Forelimb muscle (tissue), 1 donor: ENCODE measurements around the gene JUNB. TPM values are rescaled to one million over a fixed set of nuclear protein-coding genes. Genes with fewer than 3 reads are reported as not detected.

ENCODE experiments used
- DNase-seq: peaks from one replicate; pipeline ENCODE4 v3.0.0-alpha.2; 2013; ENCODE audit warnings: low read depth
- polyA plus RNA-seq: library from polyadenylated mRNA; unstranded; fragments of 120-200 nt; gene quantifications from one replicate; pipeline ENCODE4 v1.2.1, GENCODE V29; 2013; ENCODE audit not compliant: insufficient read length

JUNB gene
- polyA plus RNA-seq = 32.1 TPM

- no peak for DNase-seq
These were observed at the start of gene JUNB for GRCh38 chr19:12791345-12792050. TSS of gene JUNB (plus strand) at chr19:12791486. CDS start at chr19:12791772, 286 bp downstream.

- DNase-seq = no peak
These were observed 46.0 kb upstream of the JUNB start for GRCh38 chr19:12745166-12745897.

- DNase-seq = no peak
These were observed 42.8 kb upstream of the JUNB start for GRCh38 chr19:12748489-12748888.

GRCh38 chr19:12749938-12750521 lies 41.3 kb upstream of the JUNB start:
- no peak for DNase-seq

- DNase-seq = no peak
These were observed 40.4 kb upstream of the JUNB start for GRCh38 chr19:12750851-12751250.

- DNase-seq = no peak
These were observed 39.7 kb upstream of the JUNB start, which contains the start of gene BEST2 for GRCh38 chr19:12751635-12752034. TSS of gene BEST2 (plus strand) at chr19:12751791. CDS start at chr19:12752593, 802 bp downstream.

- no peak for DNase-seq
These were observed 39.1 kb upstream of the JUNB start for GRCh38 chr19:12752056-12752781.

GRCh38 chr19:12754465-12755196 lies 36.7 kb upstream of the JUNB start:
- no peak for DNase-seq

GRCh38 chr19:12756150-12756883 lies 35.0 kb upstream of the JUNB start:
- DNase-seq = no peak

GRCh38 chr19:12757544-12758274 lies 33.6 kb upstream of the JUNB start:
- DNase-seq = no peak

GRCh38 chr19:12759686-12760085 lies 31.6 kb upstream of the JUNB start:
- no peak for DNase-seq

GRCh38 chr19:12763100-12763499 lies 28.2 kb upstream of the JUNB start:
- DNase-seq = no peak

GRCh38 chr19:12764698-12765097 lies 26.6 kb upstream of the JUNB start:
- DNase-seq = no peak

- DNase-seq = no peak
These were observed 25.2 kb upstream of the JUNB start for GRCh38 chr19:12766051-12766521.

GRCh38 chr19:12767150-12767549 lies 24.1 kb upstream of the JUNB start:
- DNase-seq = no peak

- DNase-seq = no peak
These were observed 23.6 kb upstream of the JUNB start for GRCh38 chr19:12767666-12768065.

- no peak for DNase-seq
These were observed 21.6 kb upstream of the JUNB start for GRCh38 chr19:12769689-12770088.

- DNase-seq = no peak
These were observed 20.4 kb upstream of the JUNB start for GRCh38 chr19:12770922-12771321.

- DNase-seq = no peak
These were observed 19.0 kb upstream of the JUNB start for GRCh38 chr19:12772323-12772722.

GRCh38 chr19:12773571-12773970 lies 17.7 kb upstream of the JUNB start:
- no peak for DNase-seq
